Suprapubic skin (tissue), 4 donors: ENCODE results near the gene MIER2. TPM values are rescaled to one million over a fixed set of nuclear protein-coding genes. Genes with fewer than 3 reads are reported as not detected.

ENCODE experiments used
- DNase-seq, 2 donors: peaks; one replicate each; pipeline ENCODE4 v3.0.0-alpha.2; 2019; ENCODE audit warnings: low spot score in 2 of 2
- H3K27ac ChIP-seq: fragments of 200-600 bp; sonication (generic); one replicate; pipeline ENCODE4 v1.5.1; 2019
- H3K27me3 ChIP-seq: fragments of 200-600 bp; sonication (generic); one replicate; pipeline ENCODE4 v1.5.1; 2019
- H3K36me3 ChIP-seq: fragments of 200-600 bp; sonication (generic); one replicate; pipeline ENCODE4 v1.5.1; 2019
- H3K4me1 ChIP-seq: fragments of 200-600 bp; sonication (generic); one replicate; pipeline ENCODE4 v1.5.1; 2019
- H3K4me3 ChIP-seq: fragments of 200-600 bp; sonication (generic); one replicate; pipeline ENCODE4 v1.5.1; 2019; ENCODE audit warnings: mild to moderate bottlenecking
- H3K9me3 ChIP-seq: fragments of 200-600 bp; sonication (generic); one replicate; pipeline ENCODE4 v1.5.1; 2019
- CTCF ChIP-seq, 2 donors: fragments of 200-600 bp in 1 of 2; fragments of 450-650 bp in 1 of 2; sonication (generic) in 1 of 2; IDR thresholded peaks; one replicate each; pipeline ENCODE4 v1.5.1; 2016 to 2019; ENCODE audit warnings: antibody characterized with exemption in 2 of 2, mild to moderate bottlenecking in 1 of 2, moderate library complexity in 1 of 2
- EP300 ChIP-seq: sonication (generic); formaldehyde crosslinking; IDR thresholded peaks from one replicate; pipeline ENCODE4 v1.6.1; 2017; ENCODE audit warnings: antibody characterized with exemption
- POLR2A ChIP-seq, 2 donors: fragments of 450-650 bp; IDR thresholded peaks; one replicate each; pipeline ENCODE4 v1.6.1; 2017; ENCODE audit warnings: antibody characterized with exemption in 2 of 2, mild to moderate bottlenecking in 2 of 2, moderate library complexity in 2 of 2
- POLR2AphosphoS5 ChIP-seq, 3 donors: sonication (generic); formaldehyde crosslinking; IDR thresholded peaks; one replicate each; pipeline ENCODE4 v1.6.1; 2017; ENCODE audit warnings: antibody characterized with exemption in 3 of 3
- WGBS: methylation state at CpG from one replicate; pipeline ENCODE4 v1.1.5; 2018; 5-methylcytosine and 5-hydroxymethylcytosine counted together
- total RNA-seq, 4 donors: library from RNA; depleted of rRNA; stranded (reverse); fragments of >200 nt; gene quantifications; one replicate each; pipeline ENCODE4 v1.1.0, GENCODE V29; 2016

MIER2 gene
- total RNA-seq, 4 donors from 2014 or later: 17.5 to 55.7 (median 44.8) TPM

- no peak overlapping the region for H3K27ac ChIP-seq
- H3K4me1 ChIP-seq: peaks cover 15% of the 10 kb centered on the region
- WGBS: 86% methylated on average over 19 of the region's 22 CpGs
- TF ChIP-seq POLR2AphosphoS5 (IDR thresholded peaks at IDR 0.05) (no peak), POLR2A (IDR thresholded peaks at IDR 0.05) (no peak), EP300 (no peak), CTCF (IDR thresholded peaks at IDR 0.05) (no peak)
- H3K4me3 ChIP-seq: no peak overlapping the region
- peaks cover 35% of the 10 kb centered on the region for H3K27me3 ChIP-seq
- no peaks in the 10 kb centered on the region for H3K9me3 ChIP-seq
- DNase-seq: no peak
- H3K36me3 ChIP-seq: no peaks in the 10 kb centered on the region
Observed at GRCh38 chr19:296476-297225, 47.9 kb downstream of the MIER2 start.

- WGBS: 56% methylated on average over 10 of the region's 13 CpGs
- Histone ChIP-seq H3K36me3 (no peaks in the 10 kb centered on the region), H3K9me3 (no peaks in the 10 kb centered on the region), H3K4me3 (no peak overlapping the region), H3K4me1 (peaks cover 22% of the 10 kb centered on the region), H3K27me3 (peaks cover 42% of the 10 kb centered on the region), H3K27ac (no peak overlapping the region)
- DNase-seq: no peak
- TF ChIP-seq CTCF (IDR thresholded peaks at IDR 0.05) (no peak), POLR2A (IDR thresholded peaks at IDR 0.05) (no peak), POLR2AphosphoS5 (IDR thresholded peaks at IDR 0.05) (no peak), EP300 (no peak)
Observed at GRCh38 chr19:295687-296370, 48.8 kb downstream of the MIER2 start.

- TF ChIP-seq CTCF (IDR thresholded peaks at IDR 0.05) (peak; percentile 4 to 79), POLR2A (IDR thresholded peaks at IDR 0.05) (no peak)
- H3K4me3 ChIP-seq: peak overlapping the region; percentile 12
- no peak for DNase-seq
Observed at GRCh38 chr19:294946-295686, 49.5 kb downstream of the MIER2 start.

GRCh38 chr19:294341-294945 is 50.2 kb downstream of the MIER2 start:
- TF ChIP-seq EP300: no peak
- TF ChIP-seq POLR2AphosphoS5 (IDR thresholded peaks at IDR 0.05): no peak
- no peak for TF ChIP-seq POLR2A (IDR thresholded peaks at IDR 0.05)
- no peak for TF ChIP-seq CTCF (IDR thresholded peaks at IDR 0.05)
- no peaks in the 10 kb centered on the region for H3K9me3 ChIP-seq
- H3K4me1 ChIP-seq: peaks cover 35% of the 10 kb centered on the region
- H3K27ac ChIP-seq: no peak overlapping the region
- no peak for DNase-seq
- peak overlapping the region; percentile 12 for H3K4me3 ChIP-seq
- 1% methylated on average over 12 of the region's 29 CpGs for WGBS
- H3K27me3 ChIP-seq: peaks cover 53% of the 10 kb centered on the region
- no peaks in the 10 kb centered on the region for H3K36me3 ChIP-seq

More at GRCh38 chr19:294946-295686, 49.5 kb downstream of the MIER2 start:
- no peaks in the 10 kb centered on the region for H3K36me3 ChIP-seq
- peaks cover 29% of the 10 kb centered on the region for H3K4me1 ChIP-seq
- H3K27ac ChIP-seq: no peak overlapping the region
- peaks cover 49% of the 10 kb centered on the region for H3K27me3 ChIP-seq
- WGBS: 27% methylated on average over 15 of the region's 38 CpGs
- no peaks in the 10 kb centered on the region for H3K9me3 ChIP-seq
